Stimulated activated CD4-positive, alpha-beta T cell treated with anti-CD3 and anti-CD28 coated beads, Interleukin-1b, Interleukin-23, amount 100 ng/mL, for 24 hours (primary cell): Measurements from ENCODE around the gene PGA3.
"Not testable (repeated sequence)": the region's sequence is repeated elsewhere in the genome, so short reads cannot be mapped to it uniquely, and the experiment has no call there.

Source experiments
- DNase-seq, 4 experiments: peaks; one replicate each; pipeline ENCODE4 v3.0.0-alpha.2; 2020; ENCODE audit warnings: low read depth in 4 of 4, low spot score in 1 of 4

PGA3 gene

GRCh38 chr11:61170566-61170965 is 32.7 kb upstream of the PGA3 start:
- no peak for DNase-seq

- DNase-seq: no peak
Measured at GRCh38 chr11:61171907-61172306, 31.4 kb upstream of the PGA3 start.

- no peak for DNase-seq
Measured at GRCh38 chr11:61172356-61172755, 31.0 kb upstream of the PGA3 start.

GRCh38 chr11:61172888-61173287 is 30.4 kb upstream of the PGA3 start:
- no peak for DNase-seq

GRCh38 chr11:61173456-61173855 is 29.9 kb upstream of the PGA3 start:
- no peak for DNase-seq

- no peak for DNase-seq
Measured at GRCh38 chr11:61174273-61174672, 29.0 kb upstream of the PGA3 start.

GRCh38 chr11:61174949-61175348 is 28.4 kb upstream of the PGA3 start:
- no peak for DNase-seq

- DNase-seq: no peak
Measured at GRCh38 chr11:61176446-61176845, 26.9 kb upstream of the PGA3 start.

- DNase-seq: not testable (repeated sequence)
Measured at GRCh38 chr11:61180205-61180604, 23.1 kb upstream of the PGA3 start.

GRCh38 chr11:61181489-61181888 is 21.8 kb upstream of the PGA3 start:
- no peak for DNase-seq

- DNase-seq: no peak
Measured at GRCh38 chr11:61183645-61184044, 19.7 kb upstream of the PGA3 start.

- DNase-seq: no peak
Measured at GRCh38 chr11:61186504-61186903, 16.8 kb upstream of the PGA3 start.

- DNase-seq: peak; percentile 69 to 81 (median 72)
Measured at GRCh38 chr11:61187505-61188130, 15.7 kb upstream of the PGA3 start.

- DNase-seq: no peak
Measured at GRCh38 chr11:61189933-61190332, 13.4 kb upstream of the PGA3 start.

GRCh38 chr11:61193596-61193995 is 9.7 kb upstream of the PGA3 start:
- no peak for DNase-seq

GRCh38 chr11:61194169-61194671 is 9.1 kb upstream of the PGA3 start:
- DNase-seq: no peak

GRCh38 chr11:61194981-61195695 is 8.2 kb upstream of the PGA3 start:
- no peak for DNase-seq

GRCh38 chr11:61195719-61196118 is 7.6 kb upstream of the PGA3 start:
- DNase-seq: no peak

GRCh38 chr11:61198361-61198760 is 5.0 kb upstream of the PGA3 start:
- no peak for DNase-seq

GRCh38 chr11:61198948-61199523 is 4.3 kb upstream of the PGA3 start:
- no peak for DNase-seq

GRCh38 chr11:61201476-61201875 is 1.8 kb upstream of the PGA3 start:
- no peak for DNase-seq

GRCh38 chr11:61203873-61204272 is 558 bp downstream of the PGA3 start:
- DNase-seq: not testable (repeated sequence)
